ENCODE data around the gene DEGS2. TPM values are rescaled to one million over a fixed set of nuclear protein-coding genes. Genes with fewer than 3 reads are reported as not detected.
A peak's percentile ranks its signal among the peaks of the same experiment; 100 is the strongest.

The DEGS2 gene
- total and polyA plus RNA-seq, 7 experiments from 2014 or later: 0.19 to 1.0 (median 0.44) TPM; not detected in 1

DNA sequence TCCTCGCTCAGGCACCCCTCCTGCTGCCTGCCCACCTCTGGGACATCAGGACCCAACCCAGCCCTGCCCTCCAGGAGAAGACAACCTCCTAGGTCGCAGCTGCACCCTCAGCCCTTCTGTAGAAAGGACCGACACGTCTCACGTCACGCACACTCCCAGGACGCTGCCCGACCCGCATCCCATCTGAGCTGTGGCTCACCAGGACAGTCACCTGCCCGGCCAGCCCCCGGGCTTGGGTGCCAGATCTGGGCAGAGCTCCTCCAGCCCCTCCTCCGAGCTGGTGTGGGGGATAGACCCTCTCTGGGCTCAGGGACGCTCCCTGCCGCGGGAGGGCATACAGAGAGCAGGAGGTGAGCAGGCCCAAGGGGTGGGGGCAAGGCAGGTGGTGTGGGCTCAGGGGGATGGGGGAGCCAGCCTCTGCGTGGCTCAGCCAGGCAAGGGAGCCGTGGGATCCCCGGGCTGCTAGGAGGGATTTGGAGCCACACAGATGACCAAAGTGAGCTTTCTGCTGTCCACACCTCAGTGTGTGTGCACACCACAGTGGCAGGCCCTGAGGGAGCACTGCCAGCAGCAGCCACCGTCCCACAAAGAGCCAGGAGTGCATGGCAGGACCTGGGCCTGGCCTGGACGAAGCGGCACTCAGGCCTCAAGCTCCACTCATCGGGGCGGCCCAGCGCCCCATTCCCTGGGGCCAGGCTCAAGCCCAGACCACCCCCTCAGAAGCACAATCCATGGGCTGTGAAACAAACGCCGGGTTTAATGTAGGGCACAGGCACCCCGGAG is 13.6 kb downstream of the DEGS2 start:
- Mint-ChIP-seq H3K27me3 (no peaks in the 10 kb centered on the region), H3K4me1 (peaks cover 12 to 28% (median 22%) of the 10 kb centered on the region in 7 donors), H3K9me3 (peaks cover 0 to 14% (median 0%) of the 10 kb centered on the region in 11 donors), H3K36me3 (peaks cover 0 to 7% (median 0%) of the 10 kb centered on the region in 5 donors), H3K4me3 (peak overlapping the region in 6 of 10 donors; percentile 51 to 84 (median 76)), H3K27ac (peak overlapping the region; percentile 56 to 94 (median 84))
- ChIA-PET CTCF (interaction anchor here (0.7 to 1.8 kb wide), 2 partner anchors 11 to 167 kb away, joined by 3 read pairs; no protein-coding TSS in a partner anchor), POLR2A (interaction anchor here (0.6 to 0.8 kb wide), 2 partner anchors 60 to 78 kb away, joined by 3 read pairs; no protein-coding TSS in a partner anchor)
- Histone ChIP-seq H3K27me3 (ENCODE audit: control insufficient read depth in 2 of 2, insufficient read depth in 2 of 2, low read length in 2 of 2) (no peaks in the 10 kb centered on the region), H3K36me3 (ENCODE audit: control insufficient read depth in 2 of 3, insufficient read depth in 3 of 3, low read length in 3 of 3) (peaks cover 0 to 40% (median 8%) of the 10 kb centered on the region in 3 experiments), H3K4me1 (ENCODE audit: control insufficient read depth in 2 of 2, insufficient read depth in 2 of 2, low read length in 2 of 2) (peaks cover 0 to 13% of the 10 kb centered on the region in 2 donors), H3K9me3 (ENCODE audit: control insufficient read depth in 2 of 3, low read length in 3 of 3) (no peaks in the 10 kb centered on the region), H3K27ac (ENCODE audit: low read depth, low read length) (peak overlapping the region; percentile 60), H3K4me3 (ENCODE audit: low read length) (no peak overlapping the region)
- peak in 2 of 9 donors; percentile 28 to 32 for DNase-seq
- ATAC-seq: no peak
- intact Hi-C loops (cut with micrococcal nuclease): loop anchor here in 1 of 2 donors (2.0 to 5.0 kb wide), 2 partner anchors 74 to 95 kb away; no protein-coding TSS in a partner anchor

DNA sequence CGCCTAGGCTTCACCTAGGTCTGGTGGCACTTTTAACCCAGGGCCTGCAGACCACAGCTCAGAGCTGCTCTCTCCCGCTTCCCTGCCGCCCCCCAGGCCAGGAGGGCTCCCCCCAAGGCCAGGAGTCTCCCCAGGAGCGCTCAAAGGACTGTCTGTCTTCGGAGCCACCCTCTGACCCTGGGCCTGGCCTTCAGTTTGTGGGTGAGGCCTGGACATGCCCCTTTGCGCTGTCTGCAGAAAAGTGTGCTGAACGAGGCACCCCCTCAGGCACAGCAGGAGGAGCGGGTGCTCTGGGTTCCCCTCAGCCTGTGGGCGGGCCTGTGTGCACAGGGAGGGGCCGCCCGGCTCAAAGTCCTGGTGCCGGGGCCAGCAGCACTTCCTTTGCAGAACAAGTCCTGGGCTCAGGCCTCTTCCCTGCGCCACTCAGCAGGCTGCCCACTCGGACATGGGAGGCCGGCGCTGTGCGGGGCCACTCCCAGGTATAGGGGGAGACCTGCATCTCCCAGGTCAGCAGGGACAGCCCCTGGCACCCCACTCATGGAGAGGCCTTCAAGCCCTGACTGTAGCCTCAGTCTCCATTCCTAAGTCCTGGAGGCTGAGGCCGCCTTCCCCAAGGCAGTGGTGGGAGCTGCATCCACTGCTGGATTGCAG is 14.3 kb downstream of the DEGS2 start:
- peak overlapping the region in 8 of 9 donors; percentile 3 to 94 (median 84) for H3K27ac Mint-ChIP-seq
- Histone ChIP-seq H3K27ac (ENCODE audit: low read depth, low read length) (no peak overlapping the region), H3K4me3 (ENCODE audit: low read length) (no peak overlapping the region), H3K9me3 (ENCODE audit: control insufficient read depth in 2 of 3, low read length in 3 of 3) (no peaks in the 10 kb centered on the region), H3K27me3 (ENCODE audit: control insufficient read depth in 2 of 2, insufficient read depth in 2 of 2, low read length in 2 of 2) (no peaks in the 10 kb centered on the region), H3K4me1 (ENCODE audit: control insufficient read depth in 2 of 2, insufficient read depth in 2 of 2, low read length in 2 of 2) (peaks cover 0 to 13% of the 10 kb centered on the region in 2 donors), H3K36me3 (ENCODE audit: control insufficient read depth in 2 of 3, insufficient read depth in 3 of 3, low read length in 3 of 3) (peaks cover 0 to 47% (median 8%) of the 10 kb centered on the region in 3 experiments)
- POLR2A ChIA-PET: no interaction called here
- CTCF ChIA-PET: no interaction called here
- peak in 2 of 9 donors; percentile 32 to 42 for DNase-seq
- ATAC-seq: no peak
- peak overlapping the region in 1 of 10 donors; percentile 9 for H3K4me3 Mint-ChIP-seq
- intact Hi-C loops (cut with micrococcal nuclease): loop anchor here in 1 of 2 donors (5.0 kb wide), 1 partner anchor 73 kb away; no protein-coding TSS in a partner anchor
- H3K36me3 Mint-ChIP-seq: peaks cover 0 to 13% (median 0%) of the 10 kb centered on the region in 5 donors
- no peaks in the 10 kb centered on the region for H3K27me3 Mint-ChIP-seq
- peaks cover 12 to 28% (median 22%) of the 10 kb centered on the region in 7 donors for H3K4me1 Mint-ChIP-seq
- H3K9me3 Mint-ChIP-seq: peaks cover 0 to 14% (median 0%) of the 10 kb centered on the region in 11 donors

DNA sequence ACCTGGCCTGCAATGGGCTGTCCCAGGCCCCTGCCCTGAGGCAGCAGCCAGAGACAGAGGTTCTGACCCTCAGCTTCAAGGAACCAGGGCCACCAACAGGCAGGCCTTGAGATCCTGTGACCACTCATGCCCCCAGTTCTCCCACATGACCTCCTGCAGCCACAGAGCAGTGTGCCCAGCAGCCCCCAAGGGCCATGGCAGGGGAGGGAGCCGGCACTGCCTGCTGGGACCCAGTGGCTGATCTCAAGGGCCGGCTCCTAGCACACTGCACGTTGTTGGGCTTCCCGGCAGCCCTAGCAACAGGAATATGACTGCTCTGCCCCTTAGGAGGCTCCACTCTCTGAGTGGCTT is 14.8 kb downstream of the DEGS2 start:
- H3K27ac Mint-ChIP-seq: peak overlapping the region in 5 of 9 donors; percentile 3 to 83 (median 18)
- DNase-seq (no peak), ATAC-seq (no peak)
- POLR2A ChIA-PET: no interaction called here
- Histone ChIP-seq H3K36me3 (ENCODE audit: control insufficient read depth in 2 of 3, insufficient read depth in 3 of 3, low read length in 3 of 3) (peaks cover 0 to 52% (median 8%) of the 10 kb centered on the region in 3 experiments), H3K9me3 (ENCODE audit: control insufficient read depth in 2 of 3, low read length in 3 of 3) (no peaks in the 10 kb centered on the region), H3K27ac (ENCODE audit: low read depth, low read length) (no peak overlapping the region), H3K27me3 (ENCODE audit: control insufficient read depth in 2 of 2, insufficient read depth in 2 of 2, low read length in 2 of 2) (no peaks in the 10 kb centered on the region), H3K4me1 (ENCODE audit: control insufficient read depth in 2 of 2, insufficient read depth in 2 of 2, low read length in 2 of 2) (peaks cover 0 to 13% of the 10 kb centered on the region in 2 donors), H3K4me3 (ENCODE audit: low read length) (no peak overlapping the region)
- H3K36me3 Mint-ChIP-seq: peaks cover 0 to 16% (median 2%) of the 10 kb centered on the region in 5 donors
- CTCF ChIA-PET: no interaction called here
- H3K4me3 Mint-ChIP-seq: peak overlapping the region in 1 of 10 donors; percentile 13
- H3K27me3 Mint-ChIP-seq: no peaks in the 10 kb centered on the region
- H3K4me1 Mint-ChIP-seq: peaks cover 12 to 30% (median 22%) of the 10 kb centered on the region in 7 donors
- intact Hi-C loops (cut with micrococcal nuclease): no loop called here
- peaks cover 0 to 14% (median 0%) of the 10 kb centered on the region in 11 donors for H3K9me3 Mint-ChIP-seq

DNA sequence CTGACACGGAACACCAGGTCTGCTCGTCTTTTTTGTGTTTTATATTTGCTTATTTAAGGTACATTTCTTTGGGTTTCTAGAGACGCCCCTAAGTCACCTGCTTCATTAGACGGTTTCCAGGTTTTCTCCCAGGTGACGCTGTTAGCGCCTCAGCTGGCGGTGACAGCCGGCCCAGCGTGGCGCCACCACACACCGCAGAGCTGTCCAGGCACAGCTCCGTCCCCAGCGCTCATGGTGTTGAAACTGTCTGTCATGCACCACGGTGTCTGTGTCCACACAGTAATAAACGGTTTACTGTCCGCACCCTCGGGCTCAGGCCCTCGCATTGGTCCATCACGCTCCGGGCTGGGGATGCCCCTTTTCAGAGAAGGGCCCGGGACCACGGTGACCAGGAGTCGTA is 15.5 kb downstream of the DEGS2 start:
- Mint-ChIP-seq H3K9me3 (peaks cover 0 to 12% (median 0%) of the 10 kb centered on the region in 11 donors), H3K36me3 (peaks cover 0 to 17% (median 8%) of the 10 kb centered on the region in 5 donors), H3K4me1 (peaks cover 12 to 36% (median 25%) of the 10 kb centered on the region in 7 donors), H3K27ac (peak overlapping the region in 4 of 9 donors; percentile 29 to 48 (median 36)), H3K27me3 (no peaks in the 10 kb centered on the region), H3K4me3 (peak overlapping the region in 2 of 10 donors; percentile 9 to 25)
- intact Hi-C loops (cut with micrococcal nuclease): no loop called here
- Histone ChIP-seq H3K9me3 (ENCODE audit: control insufficient read depth in 2 of 3, low read length in 3 of 3) (no peaks in the 10 kb centered on the region), H3K4me1 (ENCODE audit: control insufficient read depth in 2 of 2, insufficient read depth in 2 of 2, low read length in 2 of 2) (peaks cover 0 to 13% of the 10 kb centered on the region in 2 donors), H3K4me3 (ENCODE audit: low read length) (no peak overlapping the region), H3K27ac (ENCODE audit: low read depth, low read length) (no peak overlapping the region), H3K36me3 (ENCODE audit: control insufficient read depth in 2 of 3, insufficient read depth in 3 of 3, low read length in 3 of 3) (peaks cover 2 to 59% (median 8%) of the 10 kb centered on the region in 3 experiments), H3K27me3 (ENCODE audit: control insufficient read depth in 2 of 2, insufficient read depth in 2 of 2, low read length in 2 of 2) (no peaks in the 10 kb centered on the region)
- no peak for DNase-seq
- ChIA-PET POLR2A (interaction anchor here (1.2 kb wide), 1 partner anchor 59 kb away, joined by 3 read pairs; no protein-coding TSS in a partner anchor), CTCF (no interaction called here)
- ATAC-seq: no peak

- H3K27ac ChIP-seq (ENCODE audit: low read depth, low read length): no peak overlapping the region
- ATAC-seq (no peak), DNase-seq (no peak)
- peaks cover 6 to 63% (median 8%) of the 10 kb centered on the region in 3 experiments for H3K36me3 ChIP-seq (ENCODE audit: control insufficient read depth in 2 of 3, insufficient read depth in 3 of 3, low read length in 3 of 3)
- Mint-ChIP-seq H3K4me1 (peaks cover 11 to 36% (median 23%) of the 10 kb centered on the region in 7 donors), H3K4me3 (no peak overlapping the region), H3K27me3 (no peaks in the 10 kb centered on the region), H3K36me3 (peaks cover 0 to 19% (median 9%) of the 10 kb centered on the region in 5 donors), H3K9me3 (peaks cover 0 to 8% (median 0%) of the 10 kb centered on the region in 11 donors), H3K27ac (peak overlapping the region in 3 of 9 donors; percentile 38 to 72 (median 48))
- intact Hi-C loops (cut with micrococcal nuclease): no loop called here
- CTCF ChIA-PET: no interaction called here
- H3K9me3 ChIP-seq (ENCODE audit: control insufficient read depth in 2 of 3, low read length in 3 of 3): no peaks in the 10 kb centered on the region
- H3K27me3 ChIP-seq (ENCODE audit: control insufficient read depth in 2 of 2, insufficient read depth in 2 of 2, low read length in 2 of 2): no peaks in the 10 kb centered on the region
- H3K4me1 ChIP-seq (ENCODE audit: control insufficient read depth in 2 of 2, insufficient read depth in 2 of 2, low read length in 2 of 2): peaks cover 0 to 13% of the 10 kb centered on the region in 2 donors
- no peak overlapping the region for H3K4me3 ChIP-seq (ENCODE audit: low read length)
- POLR2A ChIA-PET: interaction anchor here (1.2 kb wide), 1 partner anchor 59 kb away, joined by 3 read pairs; no protein-coding TSS in a partner anchor
Measured at GRCh38 chr14:100143523-100143922, 15.9 kb downstream of the DEGS2 start.

All from naive thymus-derived CD4-positive, alpha-beta T cell (primary cell).